Caco-2 (cell line): ENCODE data around the gene ZNHIT2. TPM values are rescaled to one million over a fixed set of nuclear protein-coding genes. Genes with fewer than 3 reads are reported as not detected.

Experiments used
- BruUV-seq: library from RNA; stranded (reverse); fragments of 400-500 nt; replicated peaks from 2 replicates; lab custom pipeline; 2021; lab: Mats Ljungman, UMichigan
- CTCF ChIA-PET: fragments of 300-600 bp; sonication (Branson Sonifier 250); formaldehyde crosslinking; loops from one replicate; lab custom pipeline; 2022; ENCODE audit warnings: antibody characterized with exemption; lab: Charles Lee
- POLR2A ChIA-PET: fragments of 300-600 bp; sonication (Branson Sonifier 250); formaldehyde crosslinking; loops from one replicate; lab custom pipeline; 2022; ENCODE audit warnings: antibody characterized with exemption; lab: Charles Lee
- DNase-seq, 2 experiments: peaks; one replicate each; pipeline versions ENCODE4 v3.0.0 to v3.0.0-alpha.2; 2020 to 2022
- H3K27me3 ChIP-seq: replicated peaks from 2 replicates; pipeline ENCODE4 v1.6.0; 2011; ENCODE audit warnings: low read length; ENCODE audit not compliant: control insufficient read depth, insufficient read depth
- H3K36me3 ChIP-seq: 2 replicates; pipeline ENCODE4 v1.5.1; 2011; ENCODE audit warnings: low read length; ENCODE audit not compliant: control insufficient read depth, insufficient read depth
- H3K4me1 ChIP-seq: fragments of 250-450 bp; sonication (Bioruptor Pico); 2 replicates; pipeline ENCODE4 v1.5.1; 2020; ENCODE audit warnings: mild to moderate bottlenecking
- H3K4me3 ChIP-seq: 2 replicates; pipeline ENCODE4 v1.5.1; 2011; ENCODE audit warnings: low read depth, mild to moderate bottlenecking, control low read depth, low read length
- H3K9me3 ChIP-seq: fragments of 250-450 bp; sonication (Bioruptor Pico); 2 replicates; pipeline ENCODE4 v1.5.1; 2020; ENCODE audit warnings: mild to moderate bottlenecking, moderate library complexity
- H3K27ac Mint-ChIP-seq: one replicate; pipeline ENCODE4 v1.8.0; 2022; ENCODE audit warnings: mixed read lengths; ENCODE audit not compliant: unreplicated experiment
- H3K27me3 Mint-ChIP-seq: one replicate; pipeline ENCODE4 v1.8.0; 2022; ENCODE audit warnings: mixed read lengths; ENCODE audit not compliant: insufficient read depth, unreplicated experiment
- H3K36me3 Mint-ChIP-seq: one replicate; pipeline ENCODE4 v1.8.0; 2022; ENCODE audit warnings: mild to moderate bottlenecking, mixed read lengths; ENCODE audit not compliant: insufficient read depth, unreplicated experiment
- H3K4me1 Mint-ChIP-seq: one replicate; pipeline ENCODE4 v1.8.0; 2022; ENCODE audit warnings: low read depth, mixed read lengths; ENCODE audit not compliant: unreplicated experiment
- H3K4me3 Mint-ChIP-seq: one replicate; pipeline ENCODE4 v1.8.0; 2022; ENCODE audit warnings: mild to moderate bottlenecking, moderate library complexity, mixed read lengths; ENCODE audit not compliant: unreplicated experiment
- H3K9me3 Mint-ChIP-seq: one replicate; pipeline ENCODE4 v1.8.0; 2022; ENCODE audit warnings: mixed read lengths; ENCODE audit not compliant: unreplicated experiment
- intact Hi-C: fragments of 100-400 bp; cut with micrococcal nuclease; formaldehyde crosslinking; loops from one replicate; pipeline ENCODE4 v1.10.0; 2022; ENCODE audit not compliant: unreplicated experiment
- total RNA-seq: library from RNA; stranded (reverse); gene quantifications from 2 replicates; pipeline ENCODE4 v1.2.3, GENCODE V29; 2022
- TF ChIP-seq, protein P1 (sequence below), 2 experiments: fragments of 200-600 bp in 1 of 2; IDR thresholded peaks; 1 replicate in 1 of 2; 2 replicates in 1 of 2; pipeline versions ENCODE4 v1.5.1 to v1.8.0; 2011 to 2022; ENCODE audit warnings: antibody characterized with exemption in 1 of 2, control low read depth in 1 of 2, inconsistent platforms in 1 of 2, low read depth in 1 of 2, low read length in 1 of 2, mild to moderate bottlenecking in 1 of 2, moderate library complexity in 1 of 2; ENCODE audit not compliant: insufficient read depth in 1 of 2, severe bottlenecking in 1 of 2, unreplicated experiment in 1 of 2

Gene ZNHIT2
- total RNA-seq, 1 experiment from 2014 or later: 14.7 TPM

DNA sequence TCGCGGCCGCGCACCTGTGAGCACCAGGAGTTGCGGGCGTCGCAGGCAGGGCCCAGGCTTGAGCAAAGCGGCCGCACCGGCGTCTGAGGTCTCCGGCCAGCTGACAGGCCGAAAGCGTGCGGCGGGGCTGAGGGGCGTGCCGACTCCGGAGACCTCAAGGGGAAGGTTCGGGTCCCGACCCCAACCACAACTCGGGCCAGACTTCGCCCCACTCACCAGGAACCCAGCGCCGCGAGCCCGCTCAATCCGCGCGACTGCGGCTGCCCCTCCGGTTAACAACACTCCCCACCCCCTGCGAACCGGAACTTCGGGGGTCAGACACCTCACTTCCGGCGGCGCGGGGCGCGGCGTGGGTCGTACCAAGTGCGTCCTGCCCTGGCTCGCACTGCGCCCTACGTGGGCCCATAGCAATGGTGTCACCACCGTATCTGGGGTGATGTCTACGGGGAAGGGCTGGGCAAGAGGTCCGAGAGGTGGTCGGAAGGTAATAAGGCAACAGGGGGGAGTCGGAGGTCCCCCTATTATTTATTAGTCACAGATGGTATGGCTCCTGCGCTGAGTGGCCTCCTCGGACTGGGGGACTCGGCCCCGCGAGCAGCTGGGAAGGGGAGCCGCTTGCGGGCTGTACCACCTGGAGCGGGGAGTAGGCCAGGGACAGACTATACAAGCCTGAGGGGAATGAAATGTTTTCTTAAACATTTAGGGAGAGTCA is 16.9 kb upstream of the ZNHIT2 start, which contains the start of gene SYVN1:
SYVN1 (minus strand) TSS at position 280 of the 712 bp plus-strand sequence. CDS start 918 bp downstream, outside the sequence.
- Mint-ChIP-seq H3K27me3 (no peaks in the 10 kb centered on the region), H3K9me3 (no peaks in the 10 kb centered on the region), H3K4me1 (peaks cover 8% of the 10 kb centered on the region), H3K4me3 (peak within 1 kb of the TSS; percentile 93), H3K36me3 (peaks cover 48% of the 10 kb centered on the region), H3K27ac (peak within 1 kb of the TSS; percentile 100)
- peaks cover 7% of the 10 kb centered on the region for H3K36me3 ChIP-seq
- ChIA-PET CTCF (interaction anchor here (0.8 to 2.5 kb wide), 11 partner anchors 12 to 212 kb away, joined by 3 to 22 read pairs (median 5); partner anchors contain the start of genes ARL2, CAPN1, FAU and MRPL49), POLR2A (interaction anchor here (0.5 to 2.7 kb wide), 15 partner anchors 12 to 949 kb away, joined by 3 to 48 read pairs (median 4); partner anchors contain the start of genes CAPN1, FAU, MRPL49 and POLA2)
- DNase-seq: peak; percentile 91 to 92
- H3K27me3 ChIP-seq: no peaks in the 10 kb centered on the region
- H3K4me3 ChIP-seq: peak within 1 kb of the TSS; percentile 99
- 0 out of 2 replicates have a peak, but pooled peaks cover 5% of the 10 kb centered on the region for H3K4me1 ChIP-seq
- TF ChIP-seq, protein P1, sequence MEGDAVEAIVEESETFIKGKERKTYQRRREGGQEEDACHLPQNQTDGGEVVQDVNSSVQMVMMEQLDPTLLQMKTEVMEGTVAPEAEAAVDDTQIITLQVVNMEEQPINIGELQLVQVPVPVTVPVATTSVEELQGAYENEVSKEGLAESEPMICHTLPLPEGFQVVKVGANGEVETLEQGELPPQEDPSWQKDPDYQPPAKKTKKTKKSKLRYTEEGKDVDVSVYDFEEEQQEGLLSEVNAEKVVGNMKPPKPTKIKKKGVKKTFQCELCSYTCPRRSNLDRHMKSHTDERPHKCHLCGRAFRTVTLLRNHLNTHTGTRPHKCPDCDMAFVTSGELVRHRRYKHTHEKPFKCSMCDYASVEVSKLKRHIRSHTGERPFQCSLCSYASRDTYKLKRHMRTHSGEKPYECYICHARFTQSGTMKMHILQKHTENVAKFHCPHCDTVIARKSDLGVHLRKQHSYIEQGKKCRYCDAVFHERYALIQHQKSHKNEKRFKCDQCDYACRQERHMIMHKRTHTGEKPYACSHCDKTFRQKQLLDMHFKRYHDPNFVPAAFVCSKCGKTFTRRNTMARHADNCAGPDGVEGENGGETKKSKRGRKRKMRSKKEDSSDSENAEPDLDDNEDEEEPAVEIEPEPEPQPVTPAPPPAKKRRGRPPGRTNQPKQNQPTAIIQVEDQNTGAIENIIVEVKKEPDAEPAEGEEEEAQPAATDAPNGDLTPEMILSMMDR (IDR thresholded peaks at IDR 0.05; ENCODE audit: insufficient read depth in 1 of 2, low read depth in 1 of 2, low read length in 1 of 2, severe bottlenecking in 1 of 2, unreplicated experiment in 1 of 2): no peak
- no peaks in the 10 kb centered on the region for H3K9me3 ChIP-seq
- intact Hi-C loops: no loop called here
- no TSS peak for BruUV-seq

DNA sequence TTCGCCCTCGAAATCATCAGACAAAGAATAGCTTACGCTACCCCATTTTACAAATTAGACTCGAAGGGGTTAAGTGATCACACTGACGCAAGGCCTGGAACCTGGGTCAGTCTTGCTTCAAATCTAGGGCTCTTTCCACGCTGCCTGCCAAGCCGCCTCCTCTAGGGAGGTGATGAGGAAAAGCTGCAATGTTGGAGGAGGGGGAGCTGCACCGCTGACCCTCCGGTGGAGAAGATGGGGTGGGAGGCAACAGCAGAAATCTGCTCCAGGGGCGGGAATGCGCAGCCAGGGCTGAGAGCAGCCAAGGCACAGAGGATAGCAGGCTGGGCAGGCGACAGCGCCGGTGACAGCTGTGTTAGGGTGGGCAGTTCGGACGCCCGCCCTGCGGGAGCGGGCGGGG is 16.2 kb upstream of the ZNHIT2 start:
- Histone ChIP-seq H3K4me3 (peak overlapping the region; percentile 99), H3K36me3 (peaks cover 7% of the 10 kb centered on the region), H3K9me3 (no peaks in the 10 kb centered on the region), H3K27me3 (no peaks in the 10 kb centered on the region), H3K4me1 (0 out of 2 replicates have a peak, but pooled peaks cover 5% of the 10 kb centered on the region)
- Mint-ChIP-seq H3K27ac (peak overlapping the region; percentile 100), H3K9me3 (no peaks in the 10 kb centered on the region), H3K4me3 (peak overlapping the region; percentile 93), H3K27me3 (no peaks in the 10 kb centered on the region), H3K36me3 (peaks cover 49% of the 10 kb centered on the region), H3K4me1 (peaks cover 8% of the 10 kb centered on the region)
- ChIA-PET POLR2A (interaction anchor here (2.7 kb wide), 1 partner anchor 12 kb away, joined by 48 read pairs; the partner anchor contains the start of genes FAU and MRPL49), CTCF (interaction anchor here (0.6 to 2.5 kb wide), 2 partner anchors 12 to 394 kb away, joined by 5 to 11 read pairs; partner anchors contain the start of genes FAU and MRPL49)
- TF ChIP-seq, protein P1 (IDR thresholded peaks at IDR 0.05; ENCODE audit: insufficient read depth in 1 of 2, low read depth in 1 of 2, low read length in 1 of 2, severe bottlenecking in 1 of 2, unreplicated experiment in 1 of 2): no peak
- intact Hi-C loops: no loop called here
- BruUV-seq: TSS peak; percentile 42
- no peak for DNase-seq

DNA sequence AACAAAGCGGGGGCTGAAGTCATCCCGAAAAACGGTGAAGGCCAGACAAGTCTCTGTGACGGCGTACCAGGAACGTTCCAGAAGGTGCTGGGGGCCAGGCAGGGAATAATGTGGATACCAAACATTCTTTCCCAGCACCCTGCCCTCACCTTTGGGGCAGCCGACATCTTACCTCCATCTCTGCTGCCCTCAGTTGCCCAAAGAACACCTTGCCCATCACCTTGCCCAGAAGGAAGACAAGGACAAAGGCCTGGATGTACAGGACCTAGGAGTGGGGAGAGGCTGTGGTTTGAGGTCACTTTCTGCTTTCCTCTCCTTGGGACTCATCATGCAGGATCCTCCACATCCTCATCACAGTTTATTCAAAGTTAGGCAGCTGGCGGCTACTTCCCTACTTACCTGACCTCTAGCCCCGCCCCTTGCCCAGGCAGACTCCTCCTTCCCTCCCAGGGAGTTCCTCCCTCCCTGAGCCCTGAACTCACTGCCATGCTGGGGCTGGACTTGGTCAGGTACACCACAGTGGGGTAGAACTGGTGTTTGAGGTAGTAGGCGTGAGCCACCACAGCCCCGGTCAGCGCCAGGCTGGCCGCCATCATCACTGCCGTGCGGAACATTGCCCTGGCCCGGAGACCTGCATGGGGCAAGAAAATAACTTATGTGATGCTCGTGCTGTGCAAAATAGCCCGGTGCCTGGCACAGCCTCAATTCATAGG is 15.6 kb upstream of the ZNHIT2 start:
- Histone ChIP-seq H3K4me1 (0 out of 2 replicates have a peak, but pooled peaks cover 5% of the 10 kb centered on the region), H3K9me3 (no peaks in the 10 kb centered on the region), H3K36me3 (peaks cover 7% of the 10 kb centered on the region), H3K4me3 (peak overlapping the region; percentile 99), H3K27me3 (no peaks in the 10 kb centered on the region)
- peak overlapping the region; percentile 100 for H3K27ac Mint-ChIP-seq
- H3K9me3 Mint-ChIP-seq: no peaks in the 10 kb centered on the region
- DNase-seq: peak; percentile 78 to 79
- BruUV-seq: no TSS peak
- peak overlapping the region; percentile 93 for H3K4me3 Mint-ChIP-seq
- intact Hi-C loops: no loop called here
- no peaks in the 10 kb centered on the region for H3K27me3 Mint-ChIP-seq
- H3K36me3 Mint-ChIP-seq: peaks cover 54% of the 10 kb centered on the region
- ChIA-PET POLR2A (interaction anchor here (2.7 kb wide), 1 partner anchor 11 kb away, joined by 48 read pairs; the partner anchor contains the start of genes FAU and MRPL49), CTCF (interaction anchor here (0.6 to 2.5 kb wide), 2 partner anchors 11 to 394 kb away, joined by 5 to 11 read pairs; partner anchors contain the start of genes FAU and MRPL49)
- TF ChIP-seq, protein P1 (IDR thresholded peaks at IDR 0.05; ENCODE audit: insufficient read depth in 1 of 2, low read depth in 1 of 2, low read length in 1 of 2, severe bottlenecking in 1 of 2, unreplicated experiment in 1 of 2): no peak
- peaks cover 8% of the 10 kb centered on the region for H3K4me1 Mint-ChIP-seq
